ENCODE measurements around the gene MIS18BP1.
"Not testable (repeated sequence)": the region's sequence is repeated elsewhere in the genome, so short reads cannot be mapped to it uniquely, and the experiment has no call there.

MIS18BP1 gene

GRCh38 chr14:45213716-45214115 lies 39.3 kb downstream of the MIS18BP1 start:
- not testable (repeated sequence) for H3K27ac Mint-ChIP-seq; H3K4me3 Mint-ChIP-seq; H3K4me1 Mint-ChIP-seq (ENCODE audit: low read depth); DNase-seq (ENCODE audit: low spot score); H3K9me3 Mint-ChIP-seq; H3K27me3 Mint-ChIP-seq (ENCODE audit: low read depth)
- peaks cover 54% of the 10 kb centered on the region for H3K36me3 Mint-ChIP-seq (ENCODE audit: low read depth)

DNA sequence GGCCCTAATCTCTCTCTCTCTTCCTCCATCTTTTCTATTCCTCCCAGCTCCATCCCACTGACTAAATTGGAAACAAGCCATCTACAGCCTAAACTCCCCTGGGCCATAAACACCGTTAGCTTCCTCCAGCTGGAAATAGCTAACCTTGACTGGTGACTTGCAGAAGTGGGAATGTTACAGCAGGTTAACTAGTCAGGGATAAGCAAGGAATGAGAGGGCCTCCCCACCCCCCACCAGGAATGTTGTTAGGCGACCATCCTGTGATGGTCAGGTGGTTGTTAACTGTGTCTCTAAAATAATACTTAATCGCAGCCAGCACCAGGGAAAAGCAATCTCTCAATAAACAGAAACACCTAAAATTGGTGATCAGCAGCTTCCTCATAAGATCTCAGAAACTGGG lies 40.8 kb downstream of the MIS18BP1 start:
- no peaks in the 10 kb centered on the region for H3K9me3 Mint-ChIP-seq
- no peak overlapping the region for H3K27ac Mint-ChIP-seq
- H3K27me3 Mint-ChIP-seq (ENCODE audit: low read depth): no peaks in the 10 kb centered on the region
- peaks cover 49% of the 10 kb centered on the region for H3K36me3 Mint-ChIP-seq (ENCODE audit: low read depth)
- H3K4me3 Mint-ChIP-seq: no peak overlapping the region
- no peaks in the 10 kb centered on the region for H3K4me1 Mint-ChIP-seq (ENCODE audit: low read depth)
- no peak for DNase-seq (ENCODE audit: low spot score)

GRCh38 chr14:45211295-45211694 lies 41.7 kb downstream of the MIS18BP1 start:
- Mint-ChIP-seq H3K36me3 (ENCODE audit: low read depth) (peaks cover 51% of the 10 kb centered on the region), H3K9me3 (no peaks in the 10 kb centered on the region), H3K4me3 (no peak overlapping the region), H3K4me1 (ENCODE audit: low read depth) (no peaks in the 10 kb centered on the region), H3K27ac (no peak overlapping the region), H3K27me3 (ENCODE audit: low read depth) (no peaks in the 10 kb centered on the region)
- no peak for DNase-seq (ENCODE audit: low spot score)

DNA sequence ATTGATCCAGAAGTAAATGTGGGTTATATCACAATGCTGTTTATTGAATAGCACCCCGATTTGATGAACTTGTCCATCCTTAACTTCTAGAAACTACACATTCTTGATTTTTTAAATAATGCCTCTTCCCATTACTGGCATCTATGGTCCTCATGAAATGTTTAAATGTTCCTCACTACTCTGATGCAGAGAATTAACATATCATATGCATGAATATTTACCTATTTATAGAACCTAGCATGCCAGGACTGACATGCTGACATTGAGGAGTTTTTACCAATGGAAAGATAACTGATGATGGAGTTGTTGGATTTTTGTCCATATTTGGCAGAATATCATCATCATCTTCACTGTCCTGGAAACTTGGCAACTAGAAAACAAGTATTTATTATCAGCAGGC lies 42.8 kb downstream of the MIS18BP1 start:
- DNase-seq (ENCODE audit: low spot score): no peak
- H3K9me3 Mint-ChIP-seq: no peaks in the 10 kb centered on the region
- peaks cover 56% of the 10 kb centered on the region for H3K36me3 Mint-ChIP-seq (ENCODE audit: low read depth)
- no peaks in the 10 kb centered on the region for H3K27me3 Mint-ChIP-seq (ENCODE audit: low read depth)
- no peak overlapping the region for H3K4me3 Mint-ChIP-seq
- H3K27ac Mint-ChIP-seq: no peak overlapping the region
- H3K4me1 Mint-ChIP-seq (ENCODE audit: low read depth): no peaks in the 10 kb centered on the region

DNA sequence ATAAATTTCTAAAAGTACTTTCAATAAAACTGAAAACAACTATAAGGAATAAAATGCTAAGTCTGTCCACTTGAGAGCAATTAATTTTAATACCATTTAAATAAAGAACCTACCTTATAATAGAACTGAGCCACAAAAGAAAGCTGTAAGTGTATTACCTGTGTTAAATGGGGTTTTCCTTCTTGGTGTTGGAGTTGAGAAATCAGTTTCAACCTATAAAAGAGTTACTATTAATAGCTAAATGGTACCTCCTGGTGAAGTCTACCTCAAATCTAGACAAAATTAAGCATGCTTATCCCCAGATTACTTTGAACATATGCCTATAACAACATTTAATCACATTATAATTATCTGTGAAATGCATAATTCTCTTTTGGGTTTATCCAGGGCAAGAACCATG lies 48.8 kb downstream of the MIS18BP1 start:
- H3K9me3 Mint-ChIP-seq: no peaks in the 10 kb centered on the region
- no peak overlapping the region for H3K27ac Mint-ChIP-seq
- no peaks in the 10 kb centered on the region for H3K27me3 Mint-ChIP-seq (ENCODE audit: low read depth)
- no peak overlapping the region for H3K4me3 Mint-ChIP-seq
- peaks cover 7% of the 10 kb centered on the region for H3K4me1 Mint-ChIP-seq (ENCODE audit: low read depth)
- peaks cover 26% of the 10 kb centered on the region for H3K36me3 Mint-ChIP-seq (ENCODE audit: low read depth)
- DNase-seq (ENCODE audit: low spot score): no peak

GRCh38 chr14:45201905-45202304 lies 51.1 kb downstream of the MIS18BP1 start:
- Mint-ChIP-seq H3K4me1 (ENCODE audit: low read depth) (peaks cover 7% of the 10 kb centered on the region), H3K27ac (peak overlapping the region; percentile 34), H3K4me3 (no peak overlapping the region), H3K9me3 (no peaks in the 10 kb centered on the region), H3K36me3 (ENCODE audit: low read depth) (peaks cover 21% of the 10 kb centered on the region), H3K27me3 (ENCODE audit: low read depth) (no peaks in the 10 kb centered on the region)
- DNase-seq (ENCODE audit: low spot score): peak; percentile 30

- DNase-seq (ENCODE audit: low spot score): no peak
- H3K36me3 Mint-ChIP-seq (ENCODE audit: low read depth): peaks cover 19% of the 10 kb centered on the region
- H3K27me3 Mint-ChIP-seq (ENCODE audit: low read depth): no peaks in the 10 kb centered on the region
- H3K27ac Mint-ChIP-seq: no peak overlapping the region
- peaks cover 16% of the 10 kb centered on the region for H3K4me1 Mint-ChIP-seq (ENCODE audit: low read depth)
- H3K9me3 Mint-ChIP-seq: no peaks in the 10 kb centered on the region
- no peak overlapping the region for H3K4me3 Mint-ChIP-seq
Measured at GRCh38 chr14:45199230-45199629, 53.8 kb downstream of the MIS18BP1 start.

DNA sequence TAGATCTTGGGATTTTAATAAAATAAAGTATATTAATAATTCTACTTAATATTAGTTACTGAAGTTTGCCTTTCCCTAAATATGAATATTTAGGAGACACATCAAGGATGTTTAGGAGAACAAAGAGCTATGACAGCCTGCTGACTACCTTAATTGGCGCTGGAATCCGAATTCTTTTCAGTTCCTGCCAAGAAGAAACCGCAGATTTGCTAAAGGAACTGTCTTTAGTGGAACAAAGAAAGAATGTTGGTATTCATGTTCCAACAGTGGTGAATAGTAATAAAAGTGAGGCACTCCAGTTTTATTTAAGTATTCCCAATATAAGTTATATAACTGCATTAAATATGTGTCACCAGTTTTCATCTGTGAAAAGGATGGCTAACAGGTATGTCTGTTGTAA lies 54.5 kb downstream of the MIS18BP1 start:
- no peak for DNase-seq (ENCODE audit: low spot score)
- no peak overlapping the region for H3K4me3 Mint-ChIP-seq
- H3K36me3 Mint-ChIP-seq (ENCODE audit: low read depth): peaks cover 19% of the 10 kb centered on the region
- H3K27me3 Mint-ChIP-seq (ENCODE audit: low read depth): no peaks in the 10 kb centered on the region
- no peak overlapping the region for H3K27ac Mint-ChIP-seq
- H3K4me1 Mint-ChIP-seq (ENCODE audit: low read depth): peaks cover 16% of the 10 kb centered on the region
- no peaks in the 10 kb centered on the region for H3K9me3 Mint-ChIP-seq

- no peaks in the 10 kb centered on the region for H3K27me3 Mint-ChIP-seq (ENCODE audit: low read depth)
- H3K4me3 Mint-ChIP-seq: no peak overlapping the region
- H3K9me3 Mint-ChIP-seq: no peaks in the 10 kb centered on the region
- no peak for DNase-seq (ENCODE audit: low spot score)
- peaks cover 17% of the 10 kb centered on the region for H3K36me3 Mint-ChIP-seq (ENCODE audit: low read depth)
- peaks cover 9% of the 10 kb centered on the region for H3K4me1 Mint-ChIP-seq (ENCODE audit: low read depth)
- no peak overlapping the region for H3K27ac Mint-ChIP-seq
Measured at GRCh38 chr14:45194964-45195363, 58.0 kb downstream of the MIS18BP1 start.

- H3K36me3 Mint-ChIP-seq (ENCODE audit: low read depth): peaks cover 20% of the 10 kb centered on the region
- no peaks in the 10 kb centered on the region for H3K27me3 Mint-ChIP-seq (ENCODE audit: low read depth)
- no peak overlapping the region for H3K27ac Mint-ChIP-seq
- H3K4me1 Mint-ChIP-seq (ENCODE audit: low read depth): no peaks in the 10 kb centered on the region
- no peak overlapping the region for H3K4me3 Mint-ChIP-seq
- H3K9me3 Mint-ChIP-seq: no peaks in the 10 kb centered on the region
- no peak for DNase-seq (ENCODE audit: low spot score)
Measured at GRCh38 chr14:45185100-45185814, 67.7 kb downstream of the MIS18BP1 start.

- peaks cover 14% of the 10 kb centered on the region for H3K36me3 Mint-ChIP-seq (ENCODE audit: low read depth)
- no peaks in the 10 kb centered on the region for H3K9me3 Mint-ChIP-seq
- no peaks in the 10 kb centered on the region for H3K27me3 Mint-ChIP-seq (ENCODE audit: low read depth)
- H3K4me3 Mint-ChIP-seq: no peak overlapping the region
- DNase-seq (ENCODE audit: low spot score): no peak
- H3K27ac Mint-ChIP-seq: no peak overlapping the region
- H3K4me1 Mint-ChIP-seq (ENCODE audit: low read depth): no peaks in the 10 kb centered on the region
Measured at GRCh38 chr14:45181806-45182205, 71.2 kb downstream of the MIS18BP1 start.

- H3K36me3 Mint-ChIP-seq (ENCODE audit: low read depth): peaks cover 11% of the 10 kb centered on the region
- no peak for DNase-seq (ENCODE audit: low spot score)
- H3K9me3 Mint-ChIP-seq: no peaks in the 10 kb centered on the region
- H3K4me3 Mint-ChIP-seq: no peak overlapping the region
- H3K4me1 Mint-ChIP-seq (ENCODE audit: low read depth): no peaks in the 10 kb centered on the region
- H3K27ac Mint-ChIP-seq: no peak overlapping the region
- no peaks in the 10 kb centered on the region for H3K27me3 Mint-ChIP-seq (ENCODE audit: low read depth)
Measured at GRCh38 chr14:45181329-45181728, 71.7 kb downstream of the MIS18BP1 start.

GRCh38 chr14:45177076-45177475 lies 75.9 kb downstream of the MIS18BP1 start:
- DNase-seq (ENCODE audit: low spot score): no peak
- Mint-ChIP-seq H3K27me3 (ENCODE audit: low read depth) (no peaks in the 10 kb centered on the region), H3K9me3 (no peaks in the 10 kb centered on the region), H3K36me3 (ENCODE audit: low read depth) (peaks cover 11% of the 10 kb centered on the region), H3K27ac (no peak overlapping the region), H3K4me1 (ENCODE audit: low read depth) (no peaks in the 10 kb centered on the region), H3K4me3 (no peak overlapping the region)

GRCh38 chr14:45169906-45170305 lies 83.1 kb downstream of the MIS18BP1 start:
- no peak for DNase-seq (ENCODE audit: low spot score)
- Mint-ChIP-seq H3K4me3 (no peak overlapping the region), H3K4me1 (ENCODE audit: low read depth) (no peaks in the 10 kb centered on the region), H3K27ac (no peak overlapping the region), H3K9me3 (no peaks in the 10 kb centered on the region), H3K27me3 (ENCODE audit: low read depth) (no peaks in the 10 kb centered on the region), H3K36me3 (ENCODE audit: low read depth) (peaks cover 11% of the 10 kb centered on the region)

DNA sequence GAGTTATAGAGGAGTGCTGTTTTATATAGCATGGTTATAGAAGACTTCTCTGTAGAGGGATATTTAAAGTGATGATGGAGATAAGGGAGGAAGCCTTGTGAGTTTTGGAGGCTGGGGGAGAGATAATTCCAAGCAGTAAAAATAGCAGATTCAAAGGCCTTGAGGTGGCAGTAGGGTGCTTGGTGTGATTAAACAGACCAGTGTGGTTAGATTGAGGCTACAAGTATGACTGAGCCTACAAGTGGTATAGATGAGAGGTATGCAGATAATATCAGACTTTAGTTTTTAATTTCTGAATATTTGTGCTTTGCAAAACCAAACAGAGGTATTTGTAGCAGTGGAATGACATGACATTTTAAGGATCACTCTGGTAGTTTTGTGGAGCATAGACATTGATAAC lies 96.9 kb downstream of the MIS18BP1 start:
- H3K36me3 Mint-ChIP-seq (ENCODE audit: low read depth): peaks cover 16% of the 10 kb centered on the region
- H3K27me3 Mint-ChIP-seq (ENCODE audit: low read depth): no peaks in the 10 kb centered on the region
- H3K27ac Mint-ChIP-seq: no peak overlapping the region
- no peak overlapping the region for H3K4me3 Mint-ChIP-seq
- peaks cover 11% of the 10 kb centered on the region for H3K4me1 Mint-ChIP-seq (ENCODE audit: low read depth)
- DNase-seq (ENCODE audit: low spot score): peak; percentile 21
- H3K9me3 Mint-ChIP-seq: no peaks in the 10 kb centered on the region

Data from T-helper 2 cell treated with Interferon-gamma antibody and Interleukin-4, amounts not matched to agents 5 μg/mL and 100 μg/mL, for 36 hours (primary cell).